SK-N-SH (cell line): ENCODE results near the gene DEAF1. TPM values are rescaled to one million over a fixed set of nuclear protein-coding genes. Genes with fewer than 3 reads are reported as not detected.

Source experiments
- CTCF ChIA-PET: fragments of 300-600, 350-600 bp; formaldehyde crosslinking; extraction: SDS; loops from one replicate; lab custom pipeline; 2021; lab: Yijun Ruan, JAX
- POLR2A ChIA-PET: fragments of 350-600 bp; sonication (Branson Sonifier 250); formaldehyde crosslinking; extraction: SDS; loops from one replicate; lab custom pipeline; 2020; ENCODE audit warnings: antibody characterized with exemption, inconsistent platforms; lab: Yijun Ruan, JAX
- DNase-seq: peaks from one replicate; pipeline ENCODE4 v3.0.0; 2012
- H2AFZ ChIP-seq: fragments of 200-600 bp; sonication (generic); 2 replicates; pipeline ENCODE4 v1.8.1; 2016; ENCODE audit warnings: antibody characterized with exemption, mild to moderate bottlenecking, low read depth
- H3F3A ChIP-seq: fragments of 200-600 bp; sonication (generic); replicated peaks from 2 replicates; pipeline ENCODE3; 2016; ENCODE audit warnings: antibody characterized with exemption, mild to moderate bottlenecking; ENCODE audit not compliant: insufficient read depth
- H3K27ac ChIP-seq, 2 experiments: fragments of 200-500 bp in 1 of 2; fragments of 200-600 bp in 1 of 2; sonication (Bioruptor generic) in 1 of 2; sonication (generic), shearing (Covaris generic) in 1 of 2; 2 replicates each; pipeline versions ENCODE4 v1.5.1 to v1.6.1; 2014 to 2016; ENCODE audit warnings: low read depth in 2 of 2, inconsistent platforms in 1 of 2, low read length in 1 of 2, mild to moderate bottlenecking in 1 of 2, mixed read lengths in 1 of 2
- H3K27me3 ChIP-seq: fragments of 200-600 bp; sonication (generic), shearing (Covaris generic); 2 replicates; pipeline ENCODE4 v1.6.1; 2016; ENCODE audit warnings: mixed run types; ENCODE audit not compliant: insufficient read depth
- H3K36me3 ChIP-seq, 2 experiments: fragments of 200-500 bp in 1 of 2; fragments of 200-600 bp in 1 of 2; sonication (Bioruptor generic) in 1 of 2; sonication (generic) in 1 of 2; replicated peaks in 1 of 2; 2 replicates each; pipeline versions ENCODE3 to v1.5.1; 2014 to 2016; ENCODE audit warnings: low read length in 1 of 2, mild to moderate bottlenecking in 1 of 2; ENCODE audit not compliant: insufficient read depth in 2 of 2, control insufficient read depth in 1 of 2
- H3K4me1 ChIP-seq, 2 experiments: fragments of 200-500 bp in 1 of 2; fragments of 200-600 bp in 1 of 2; sonication (Bioruptor generic) in 1 of 2; sonication (generic), shearing (Covaris generic) in 1 of 2; 2 replicates each; pipeline versions ENCODE4 v1.5.1 to v1.6.1; 2014 to 2016; ENCODE audit warnings: low read depth in 1 of 2, low read length in 1 of 2, mixed run types in 1 of 2; ENCODE audit not compliant: insufficient read depth in 2 of 2, control insufficient read depth in 1 of 2
- H3K4me2 ChIP-seq: fragments of 200-600 bp; sonication (generic), shearing (Covaris generic); 2 replicates; pipeline ENCODE4 v1.6.1; 2017; ENCODE audit warnings: mixed run types
- H3K4me3 ChIP-seq, 2 experiments: fragments of 200-500 bp in 1 of 2; fragments of 200-600 bp in 1 of 2; sonication (Bioruptor generic) in 1 of 2; sonication (generic), shearing (Covaris generic) in 1 of 2; 2 replicates each; pipeline versions ENCODE4 v1.5.1 to v1.8.1; 2014 to 2016; ENCODE audit warnings: low read depth in 2 of 2, inconsistent platforms in 1 of 2, low read length in 1 of 2, mild to moderate bottlenecking in 1 of 2, mixed read lengths in 1 of 2, moderate library complexity in 1 of 2
- H3K79me2 ChIP-seq: fragments of 200-600 bp; sonication (generic); 2 replicates; pipeline ENCODE4 v1.8.1; 2017; ENCODE audit warnings: mild to moderate bottlenecking; ENCODE audit not compliant: insufficient read depth
- H3K9ac ChIP-seq: fragments of 200-600 bp; sonication (generic); 2 replicates; pipeline ENCODE4 v1.6.1; 2017; ENCODE audit warnings: mixed run types
- H3K9me2 ChIP-seq: fragments of 200-600 bp; sonication (generic); 2 replicates; pipeline ENCODE4 v1.6.1; 2017; ENCODE audit warnings: mixed run types
- H3K9me3 ChIP-seq: fragments of 200-600 bp; sonication (generic); 2 replicates; pipeline ENCODE4 v1.6.1; 2017; ENCODE audit warnings: mixed run types, mild to moderate bottlenecking, moderate library complexity
- H4K20me1 ChIP-seq: fragments of 200-600 bp; sonication (generic); 2 replicates; pipeline ENCODE4 v1.6.1; 2017; ENCODE audit warnings: mild to moderate bottlenecking, mixed run types; ENCODE audit not compliant: insufficient read depth
- EZH2phosphoT487 ChIP-seq: fragments of 200-600 bp; sonication (generic); IDR thresholded peaks from 2 replicates; pipeline ENCODE4 v1.6.1; 2017; ENCODE audit warnings: low read depth, mixed run types, mild to moderate bottlenecking, antibody characterized with exemption, moderate library complexity, borderline replicate concordance
- GABPA ChIP-seq: IDR thresholded peaks from 2 replicates; pipeline ENCODE4 v1.4.0; 2012; ENCODE audit warnings: low read depth, mild to moderate bottlenecking
- GATA2 ChIP-seq: sonication (generic); formaldehyde crosslinking; IDR thresholded peaks from 2 replicates; pipeline ENCODE4 v1.5.0; 2020; ENCODE audit warnings: mild to moderate bottlenecking, missing genetic modification reagents
- NFIC ChIP-seq: IDR thresholded peaks from 2 replicates; pipeline ENCODE4 v1.4.0; 2012; ENCODE audit warnings: borderline replicate concordance
- POLR2AphosphoS5 ChIP-seq: IDR thresholded peaks from 2 replicates; pipeline ENCODE4 v1.6.1; 2012; ENCODE audit warnings: low read depth, low read length
- RAD21 ChIP-seq: IDR thresholded peaks from 2 replicates; pipeline ENCODE4 v1.6.1; 2012; ENCODE audit warnings: mild to moderate bottlenecking, low read length
- RCOR1 ChIP-seq: fragments of 150-350 bp; IDR thresholded peaks from 2 replicates; pipeline ENCODE4 v1.6.1; 2017; ENCODE audit warnings: antibody characterized with exemption, low read length
- TAF1 ChIP-seq: IDR thresholded peaks from 2 replicates; pipeline ENCODE4 v1.6.1; 2012; ENCODE audit warnings: low read depth, mild to moderate bottlenecking, low read length, moderate library complexity, borderline replicate concordance
- TEAD4 ChIP-seq: IDR thresholded peaks from 2 replicates; pipeline ENCODE4 v1.4.0; 2012; ENCODE audit warnings: mild to moderate bottlenecking, borderline replicate concordance; ENCODE audit not compliant: insufficient read depth
- YY1 ChIP-seq: IDR thresholded peaks from 2 replicates; pipeline ENCODE4 v1.4.0; 2012; ENCODE audit warnings: low read depth, mild to moderate bottlenecking
- WGBS: methylation state at CpG from one replicate; pipeline ENCODE4 v1.1.6; 2017; ENCODE audit warnings: low lambda C conversion rate; 5-methylcytosine and 5-hydroxymethylcytosine counted together
- polyA plus RNA-seq, 3 experiments: library from polyadenylated mRNA; depleted of rRNA; stranded (reverse); fragments of >200 nt; gene quantifications; 2 replicates each; pipeline ENCODE4 v1.2.3, GENCODE V29; 2012
- TF ChIP-seq, protein P1 (sequence below): fragments of 150-350 bp; IDR thresholded peaks from 2 replicates; pipeline ENCODE4 v1.6.1; 2016; ENCODE audit warnings: mild to moderate bottlenecking, low read depth, low read length

The DEAF1 gene
- polyA plus RNA-seq, 1 of the 3 experiments (the other 2 are of a cell fraction) = 40.6 TPM

GRCh38 chr11:620935-621814 lies 73.8 kb downstream of the DEAF1 start (continued):
- TF ChIP-seq, protein P1, sequence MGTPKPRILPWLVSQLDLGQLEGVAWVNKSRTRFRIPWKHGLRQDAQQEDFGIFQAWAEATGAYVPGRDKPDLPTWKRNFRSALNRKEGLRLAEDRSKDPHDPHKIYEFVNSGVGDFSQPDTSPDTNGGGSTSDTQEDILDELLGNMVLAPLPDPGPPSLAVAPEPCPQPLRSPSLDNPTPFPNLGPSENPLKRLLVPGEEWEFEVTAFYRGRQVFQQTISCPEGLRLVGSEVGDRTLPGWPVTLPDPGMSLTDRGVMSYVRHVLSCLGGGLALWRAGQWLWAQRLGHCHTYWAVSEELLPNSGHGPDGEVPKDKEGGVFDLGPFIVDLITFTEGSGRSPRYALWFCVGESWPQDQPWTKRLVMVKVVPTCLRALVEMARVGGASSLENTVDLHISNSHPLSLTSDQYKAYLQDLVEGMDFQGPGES = no peak
- TF ChIP-seq NFIC = no peak
- TF ChIP-seq EZH2phosphoT487 = no peak
- TF ChIP-seq, all 33 proteins: peak for 0

DNA sequence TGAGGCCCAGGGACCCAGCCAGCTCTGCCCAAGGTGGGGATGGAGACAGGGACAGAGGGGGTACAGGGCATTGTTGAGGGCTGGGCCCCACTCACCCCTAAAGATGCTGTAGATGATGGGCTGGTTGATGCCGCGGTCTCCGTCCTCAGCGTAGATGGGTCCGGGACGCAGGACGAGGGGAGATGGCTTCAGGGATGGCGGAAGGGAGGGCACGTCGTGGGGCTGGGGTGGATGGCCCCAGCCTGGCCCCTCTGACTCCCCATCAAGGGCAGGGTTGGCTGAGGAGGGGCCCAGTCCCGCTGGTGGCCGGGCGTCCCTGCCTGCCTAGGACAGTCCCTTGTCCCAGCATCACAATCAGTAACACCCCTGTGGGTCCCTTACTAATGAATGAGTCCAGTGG lies 74.8 kb downstream of the DEAF1 start:
- no peaks in the 10 kb centered on the region for H3K9me3 ChIP-seq
- CTCF ChIA-PET = no interaction called here
- 100% methylated on average over 3 of the region's 13 CpGs for WGBS

DNA sequence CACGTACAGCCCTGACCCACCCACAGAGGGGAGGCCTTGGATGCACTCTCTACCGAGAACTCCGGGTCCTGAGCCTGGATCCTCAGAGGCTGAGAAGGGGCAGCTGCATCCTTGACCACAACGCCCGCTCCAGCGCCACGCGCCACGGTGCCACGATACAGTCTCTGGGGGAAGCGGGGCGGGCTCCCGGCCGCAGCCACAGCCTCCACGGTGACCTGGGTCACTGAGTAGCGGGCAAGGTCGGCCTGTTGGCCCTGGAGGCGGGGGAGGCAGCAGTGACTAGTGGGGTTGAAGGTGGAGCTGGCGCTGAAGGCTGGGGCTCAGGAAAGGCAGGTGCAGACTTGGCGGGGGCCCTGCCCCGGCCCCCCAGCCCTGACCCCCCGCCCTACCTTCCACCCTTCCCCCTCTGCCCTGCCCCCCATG lies 75.4 kb downstream of the DEAF1 start:
- TF ChIP-seq NFIC (no peak), YY1 (no peak), GATA2 (CRISPR knock-in tag) (no peak), GABPA (no peak), TAF1 (no peak), POLR2AphosphoS5 (no peak), RAD21 (no peak)
- 0 out of 2 replicates have a peak, but pooled peaks cover 7% of the 10 kb centered on the region for H4K20me1 ChIP-seq
- POLR2A ChIA-PET = no interaction called here
- no peak for DNase-seq
- peaks cover 0 to 5% of the 10 kb centered on the region in 2 experiments for H3K36me3 ChIP-seq
- no peak overlapping the region for H3K4me3 ChIP-seq
- no peaks in the 10 kb centered on the region for H3K27me3 ChIP-seq
- no peak overlapping the region for H3K9ac ChIP-seq
- H3K4me1 ChIP-seq = peaks cover 0 to 8% of the 10 kb centered on the region in 2 experiments; a peak in 1 of 4 replicates
- WGBS = 96% methylated on average over 18 of the region's 22 CpGs
- CTCF ChIA-PET = no interaction called here
- H3K27ac ChIP-seq = no peak overlapping the region
- no peaks in the 10 kb centered on the region for H3K9me3 ChIP-seq
- no peaks in the 10 kb centered on the region for H3F3A ChIP-seq
- no peak overlapping the region for H3K4me2 ChIP-seq
- no peak overlapping the region for H2AFZ ChIP-seq
- H3K79me2 ChIP-seq = peaks cover 5% of the 10 kb centered on the region; the same call in 1 of the 2 replicates
- no peaks in the 10 kb centered on the region for H3K9me2 ChIP-seq

More for the DNA sequence above, 74.8 kb downstream of the DEAF1 start:
- H2AFZ ChIP-seq = no peak overlapping the region
- 0 out of 2 replicates have a peak, but pooled peaks cover 2% of the 10 kb centered on the region for H4K20me1 ChIP-seq
- H3K79me2 ChIP-seq = peaks cover 5% of the 10 kb centered on the region; the same call in 1 of the 2 replicates
- no peak overlapping the region for H3K27ac ChIP-seq
- DNase-seq = no peak
- H3K27me3 ChIP-seq = no peaks in the 10 kb centered on the region
- no peak overlapping the region for H3K9ac ChIP-seq
- H3K36me3 ChIP-seq = peaks cover 0 to 5% of the 10 kb centered on the region in 2 experiments
- TF ChIP-seq RCOR1 (no peak), TEAD4 (no peak)
- TF ChIP-seq, all 33 proteins: peak for 0
- Histone ChIP-seq H3K4me1 (peaks cover 0 to 2% of the 10 kb centered on the region in 2 experiments; a peak in 1 of 4 replicates), H3F3A (no peaks in the 10 kb centered on the region), H3K9me2 (no peaks in the 10 kb centered on the region), H3K4me2 (no peak overlapping the region), H3K4me3 (no peak overlapping the region)
- POLR2A ChIA-PET = no interaction called here
